Activated CD4-positive, alpha-beta T cell treated with anti-CD3 and anti-CD28 coated beads, Interleukin-10, Interleukin-2, amounts not matched to agents 100 ng/mL and 50 ng/mL, durations not matched to agents 16 hours and 8 hours (primary cell): ENCODE data around the gene PTPRG.

ENCODE experiments used
- DNase-seq: peaks from one replicate; pipeline ENCODE4 v3.0.0-alpha.2; 2020

PTPRG gene

GRCh38 chr3:61839256-61839655 lies 277.9 kb downstream of the PTPRG start:
- no peak for DNase-seq

DNA sequence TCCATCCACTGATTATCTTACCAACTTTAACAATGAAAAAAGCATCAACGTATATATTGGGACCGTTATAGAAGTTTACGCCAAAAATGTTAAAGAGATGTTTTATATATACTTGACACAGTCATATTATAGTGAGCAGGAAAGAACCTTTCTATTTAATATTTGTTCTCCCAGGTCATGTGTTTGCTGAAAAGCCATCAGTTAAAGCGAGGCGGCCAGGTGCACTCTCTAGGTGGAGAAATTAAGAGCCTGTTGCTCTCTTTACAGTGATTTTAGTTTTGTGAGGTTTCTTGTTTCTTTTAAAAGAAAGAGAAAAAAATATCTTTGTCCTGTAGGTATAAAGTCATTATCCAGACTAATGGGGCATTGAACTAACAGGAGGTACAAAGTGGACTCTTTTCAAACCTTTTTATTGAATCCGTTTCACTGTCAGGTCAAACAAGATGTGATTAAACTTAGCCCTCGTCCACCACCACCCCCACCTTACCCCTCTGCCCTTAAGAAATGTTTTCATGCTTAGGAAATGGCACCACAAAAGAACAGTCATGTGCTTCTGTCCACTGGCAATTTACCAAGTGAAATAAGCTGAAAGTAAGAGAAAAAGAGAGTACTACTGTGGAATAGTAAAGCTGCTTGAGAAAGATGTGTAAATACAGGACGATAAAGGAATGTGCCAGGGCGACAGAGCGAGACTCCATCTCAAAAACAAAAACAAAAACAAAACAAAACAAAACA lies 279.9 kb downstream of the PTPRG start:
- DNase-seq, result no peak

DNA sequence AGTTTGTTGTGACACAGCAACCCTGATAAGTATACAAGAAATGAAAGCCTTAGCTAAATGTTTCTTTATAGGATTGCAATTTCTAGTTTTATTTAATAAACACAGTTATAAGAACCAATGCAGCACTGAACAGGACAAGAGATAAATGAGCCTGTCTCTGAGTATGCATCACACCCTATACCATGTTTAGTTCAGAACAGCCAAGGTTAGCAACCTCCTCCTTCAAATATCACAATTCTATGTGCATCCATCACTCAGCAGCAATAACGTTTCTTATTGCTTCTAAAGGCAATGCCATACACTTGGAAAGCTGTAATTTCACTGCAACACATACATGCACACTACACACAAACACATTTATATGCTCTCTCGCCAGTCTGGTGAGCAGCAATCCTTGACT lies 280.6 kb downstream of the PTPRG start:
- no peak for DNase-seq

- DNase-seq, result no peak
Observed at GRCh38 chr3:61844346-61844745, 283.0 kb downstream of the PTPRG start.

DNA sequence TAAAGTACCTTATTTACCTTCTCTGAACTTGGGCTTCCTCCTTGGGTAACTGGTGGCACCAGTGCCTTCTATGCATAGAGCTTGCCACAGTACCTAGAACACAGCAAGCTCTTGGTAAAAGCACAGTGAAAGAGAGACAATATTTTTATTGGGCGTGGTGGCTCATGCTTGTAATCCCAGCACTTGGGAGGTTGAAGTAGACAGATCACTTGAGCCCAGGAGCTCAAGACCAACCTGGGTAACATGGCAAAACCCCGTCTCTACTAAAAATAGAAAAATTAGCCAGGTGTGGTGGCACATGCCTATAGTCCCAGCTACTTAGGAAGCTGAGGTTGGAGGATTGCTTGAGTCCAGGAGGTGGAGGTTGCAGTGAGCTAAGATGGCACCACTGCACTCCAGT lies 285.1 kb downstream of the PTPRG start:
- DNase-seq, result no peak

DNA sequence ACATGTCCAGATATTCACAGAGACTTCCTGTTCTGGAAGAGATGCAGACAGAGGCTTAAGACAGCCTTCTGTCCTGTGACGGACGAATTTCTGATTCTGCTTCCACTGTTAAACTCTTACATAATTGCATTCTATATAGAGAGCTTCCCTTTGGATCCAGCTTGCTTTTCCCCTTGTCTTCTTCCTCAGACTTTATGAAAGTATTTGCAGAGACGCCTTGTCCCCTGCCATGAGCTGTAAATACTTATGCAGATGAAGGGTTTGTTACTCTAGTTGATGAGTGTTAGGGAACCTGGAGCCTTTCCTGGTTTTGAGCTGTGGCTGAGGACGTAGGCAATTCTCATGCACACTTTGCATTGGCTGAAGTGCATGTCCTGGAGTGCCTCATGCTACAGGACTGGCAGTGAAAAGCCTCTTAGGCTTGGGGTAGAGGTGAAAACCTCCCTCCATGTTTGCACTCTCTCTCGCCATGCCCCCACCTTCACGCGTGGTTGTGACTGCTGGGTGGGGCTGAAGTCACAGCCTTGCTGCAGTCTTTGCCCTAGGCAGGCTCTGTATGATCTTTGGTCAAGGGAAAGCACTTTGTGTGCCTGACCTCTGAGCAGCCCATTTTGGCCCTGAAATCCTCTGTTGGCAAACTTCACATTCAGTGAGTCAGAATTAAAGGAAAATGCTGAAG lies 286.6 kb downstream of the PTPRG start:
- no peak for DNase-seq

DNA sequence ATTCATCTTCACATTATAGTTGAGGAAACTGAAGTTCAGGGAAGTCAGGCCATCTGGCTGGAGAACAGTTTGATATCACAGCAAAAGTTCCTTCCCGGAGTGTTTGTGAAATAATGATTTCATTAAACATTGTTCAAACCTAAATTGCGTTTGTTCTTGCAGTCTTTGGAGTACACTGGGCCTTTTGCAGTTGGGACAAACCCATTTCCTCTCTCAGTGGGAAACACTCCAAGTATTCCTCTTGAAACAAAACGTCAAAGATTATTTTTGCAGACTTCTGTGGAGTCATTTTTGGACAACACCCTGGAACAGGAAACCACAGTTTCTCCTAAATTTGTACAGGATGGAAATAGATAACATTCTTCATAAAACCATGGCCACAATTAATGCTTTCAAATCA lies 287.5 kb downstream of the PTPRG start:
- no peak for DNase-seq

DNA sequence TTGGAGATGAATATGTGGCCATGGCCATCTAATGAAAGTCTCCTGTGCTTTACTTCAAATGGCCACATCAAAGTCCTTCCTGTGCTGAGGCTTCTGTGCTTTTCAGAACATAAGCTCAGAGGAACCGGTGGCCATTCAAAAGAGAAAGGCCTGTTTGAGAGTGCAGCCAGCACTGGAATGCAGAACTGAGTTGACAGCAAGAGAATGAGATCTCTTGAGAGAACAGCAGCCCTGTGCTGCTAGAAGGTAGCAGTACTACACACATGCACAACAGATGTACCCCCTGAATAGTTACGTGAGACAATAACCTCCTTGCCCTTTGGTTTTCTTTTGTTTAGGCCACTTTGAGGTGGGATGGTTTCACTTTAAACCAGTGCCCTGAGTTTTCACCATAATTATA lies 292.5 kb downstream of the PTPRG start:
- no peak for DNase-seq

DNA sequence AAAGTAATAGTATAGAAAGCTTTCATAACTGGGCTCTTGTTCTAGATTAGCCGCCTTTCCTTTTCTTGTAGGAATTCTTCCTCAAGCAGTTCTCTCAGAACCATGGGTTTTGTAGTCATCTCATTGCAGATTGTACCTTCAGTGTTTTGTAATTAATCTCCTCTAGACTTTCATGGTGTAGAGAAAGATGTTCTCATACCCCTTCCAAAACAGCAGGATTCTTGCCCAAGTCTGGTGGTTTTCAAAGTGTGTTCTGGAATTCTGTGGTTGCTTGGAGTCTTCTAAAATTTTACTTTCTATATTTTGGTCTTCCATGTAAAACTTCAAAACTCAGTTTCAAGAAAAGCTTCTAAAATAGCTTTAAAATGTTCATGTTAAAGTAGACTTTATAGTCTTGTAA lies 293.8 kb downstream of the PTPRG start:
- no peak for DNase-seq

DNA sequence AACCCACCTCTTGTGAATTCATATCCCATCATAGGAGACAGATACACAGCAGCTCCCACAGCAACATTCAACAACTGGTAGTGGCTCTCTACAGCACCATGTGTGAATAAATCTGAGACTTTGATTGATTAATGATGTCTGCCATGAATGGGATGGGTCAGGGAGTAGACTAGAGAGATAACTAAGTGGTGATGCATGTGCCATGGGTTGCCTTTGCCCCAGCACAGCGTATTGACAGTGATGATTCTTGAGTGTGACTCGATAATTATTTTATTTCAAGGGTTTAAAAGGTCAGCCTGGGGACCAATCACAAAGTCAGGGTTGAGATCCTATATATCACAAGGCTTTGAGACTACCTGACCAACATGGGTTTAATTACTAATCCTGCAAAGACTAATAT lies 295.9 kb downstream of the PTPRG start:
- DNase-seq, result no peak

DNA sequence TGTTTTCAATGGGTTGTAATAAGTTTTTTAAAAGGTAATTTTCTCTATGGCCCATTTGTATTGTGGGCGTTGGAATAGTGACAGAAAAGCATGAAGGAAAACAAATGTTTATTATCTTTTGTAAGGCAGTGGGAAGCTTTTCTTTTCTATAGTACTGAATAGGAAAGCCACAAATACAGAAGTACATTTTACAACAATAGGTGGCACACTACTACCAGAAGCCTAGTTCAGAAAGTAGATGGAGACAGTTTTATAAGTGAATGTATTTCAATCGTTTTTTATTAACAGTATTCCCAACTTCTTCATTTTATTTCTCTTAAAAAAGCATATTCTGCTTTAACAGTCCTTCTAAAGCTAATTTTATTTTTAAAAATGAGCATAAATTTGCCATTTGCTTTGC lies 296.7 kb downstream of the PTPRG start:
- DNase-seq, result no peak

GRCh38 chr3:61861410-61861809 lies 300.0 kb downstream of the PTPRG start:
- no peak for DNase-seq

GRCh38 chr3:61862614-61863289 lies 301.4 kb downstream of the PTPRG start:
- no peak for DNase-seq

GRCh38 chr3:61863579-61863978 lies 302.2 kb downstream of the PTPRG start:
- no peak for DNase-seq

DNA sequence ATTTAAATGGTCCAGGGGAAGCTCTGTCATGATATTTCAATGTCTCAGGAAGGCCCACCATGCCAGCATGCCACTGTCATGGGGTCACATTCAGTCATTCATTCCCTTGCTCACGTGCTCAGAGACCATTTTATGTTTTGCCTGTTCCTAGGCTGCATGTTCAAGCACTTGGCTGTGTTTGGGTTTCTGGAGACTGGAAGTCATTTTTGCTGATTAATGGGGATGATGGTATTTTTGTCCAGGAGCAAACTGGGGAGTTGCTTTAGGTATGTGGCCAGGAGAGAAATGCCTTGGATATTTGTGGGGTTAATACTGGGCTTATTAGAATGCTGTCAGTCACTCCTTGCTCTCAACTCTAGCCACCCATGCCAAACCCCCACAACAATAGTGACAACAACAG lies 303.5 kb downstream of the PTPRG start:
- no peak for DNase-seq

DNA sequence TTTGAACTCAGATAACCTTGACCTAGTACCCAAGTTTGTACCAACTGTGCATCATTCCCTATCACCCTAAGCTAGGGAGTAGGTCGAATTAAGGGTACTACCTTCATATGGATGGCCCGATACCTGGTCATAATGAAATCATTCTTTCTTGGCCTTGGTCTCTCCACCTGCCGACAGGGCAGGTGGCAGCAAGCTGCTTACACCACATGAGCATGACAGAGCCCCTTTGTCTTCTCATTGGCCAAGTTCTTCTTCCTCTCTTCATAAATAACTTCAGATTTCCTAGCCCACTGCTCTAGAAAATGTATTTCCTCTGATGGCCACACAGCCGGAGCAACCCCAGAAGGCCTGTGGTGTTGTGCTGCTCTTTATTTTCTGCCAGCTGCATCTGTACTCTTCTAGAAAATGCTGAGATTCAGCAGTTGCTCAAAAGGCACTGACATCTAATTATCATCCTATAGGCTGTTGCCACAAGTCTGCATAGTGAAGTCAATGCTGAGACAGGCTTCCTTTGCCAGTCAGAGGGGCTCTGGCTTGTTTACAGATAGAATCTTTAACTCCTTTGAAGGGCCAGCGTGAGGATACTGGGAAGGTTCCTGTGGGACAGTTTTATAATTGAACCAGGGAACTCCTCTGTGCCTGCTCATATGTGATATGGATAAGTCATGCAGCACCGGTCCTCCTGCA lies 304.2 kb downstream of the PTPRG start:
- no peak for DNase-seq

DNA sequence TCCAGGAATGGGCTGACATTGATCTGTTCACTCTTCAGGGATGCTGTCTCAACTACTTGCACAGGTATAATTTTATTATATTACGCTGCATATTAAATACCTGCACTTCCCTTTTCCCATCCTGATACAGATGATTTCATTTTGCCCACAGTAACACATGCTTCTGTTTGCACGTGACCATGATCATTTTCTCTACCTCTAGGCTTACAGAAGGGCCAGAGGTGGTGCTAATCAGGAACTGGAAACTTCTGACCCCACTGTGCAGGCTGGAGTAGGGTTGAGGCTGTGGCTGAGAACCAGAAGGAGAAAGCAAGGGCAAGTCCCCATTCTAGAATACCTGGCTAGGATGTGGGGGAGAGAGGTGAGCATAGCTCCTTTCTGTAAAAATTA lies 304.8 kb downstream of the PTPRG start:
- DNase-seq, result no peak

- no peak for DNase-seq
Observed at GRCh38 chr3:61866961-61867461, 305.6 kb downstream of the PTPRG start.

- no peak for DNase-seq
Observed at GRCh38 chr3:61868499-61868898, 307.1 kb downstream of the PTPRG start.

DNA sequence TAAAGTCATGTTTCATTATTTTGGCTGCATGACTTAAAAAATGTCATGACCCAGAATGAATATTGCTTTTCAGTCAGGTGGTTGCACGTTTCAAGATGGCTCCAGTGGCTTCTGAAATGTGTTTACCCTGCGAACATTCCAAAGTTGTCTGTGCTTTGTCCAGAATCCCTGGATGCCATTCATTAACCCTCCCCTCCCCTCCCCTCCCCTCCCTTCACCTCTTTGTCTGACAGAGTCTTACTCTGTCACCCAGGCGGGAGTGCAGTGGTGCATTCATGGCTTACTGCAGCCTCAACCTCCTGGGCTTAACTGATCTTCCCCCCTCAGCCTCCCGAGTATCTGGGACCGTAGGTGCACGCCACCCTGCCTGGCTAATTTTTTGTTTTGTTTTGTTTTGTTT lies 308.0 kb downstream of the PTPRG start:
- no peak for DNase-seq

DNA sequence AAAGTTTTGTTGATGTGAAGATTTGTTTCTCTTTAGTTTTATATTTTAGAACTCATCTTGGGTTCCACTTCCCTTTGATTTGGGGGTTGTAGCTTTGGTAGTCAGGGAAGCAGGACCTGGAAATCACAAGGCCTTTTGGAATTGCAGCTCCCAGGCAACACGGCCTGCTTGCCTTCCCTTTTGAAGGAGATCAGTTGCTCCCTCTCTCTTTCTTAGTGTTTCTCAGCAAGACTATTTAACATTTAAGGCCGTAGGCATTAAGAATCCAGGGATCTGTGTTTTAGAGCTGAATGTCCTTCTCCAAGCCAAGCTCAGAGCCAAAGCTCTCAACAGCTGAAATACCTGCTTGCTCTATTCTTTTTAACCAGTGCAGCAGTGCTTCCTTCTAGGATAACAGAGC lies 310.3 kb downstream of the PTPRG start:
- no peak for DNase-seq

GRCh38 chr3:61872077-61872706 lies 310.8 kb downstream of the PTPRG start:
- no peak for DNase-seq
